Muscle of back (tissue), 13 donors: ENCODE measurements around the gene RNF212. TPM values are rescaled to one million over a fixed set of nuclear protein-coding genes. Genes with fewer than 3 reads are reported as not detected.
"Not testable (repeated sequence)": the region's sequence is repeated elsewhere in the genome, so short reads cannot be mapped to it uniquely, and the experiment has no call there.

ENCODE experiments used
- DNase-seq, 3 donors: peaks; one replicate each; pipeline versions ENCODE4 v3.0.0 to v3.0.0-alpha.2; 2013
- long read RNA-seq, 9 donors: transcript quantifications; one replicate each; lab custom pipeline, GENCODE V29; 2026
- polyA plus RNA-seq, 10 donors: library from polyadenylated mRNA; unstranded; fragments of 120-200 nt; gene quantifications; one replicate each; pipeline ENCODE4 v1.2.1, GENCODE V29; 2013; ENCODE audit not compliant: insufficient read length in 10 of 10

RNF212 gene, protein sequence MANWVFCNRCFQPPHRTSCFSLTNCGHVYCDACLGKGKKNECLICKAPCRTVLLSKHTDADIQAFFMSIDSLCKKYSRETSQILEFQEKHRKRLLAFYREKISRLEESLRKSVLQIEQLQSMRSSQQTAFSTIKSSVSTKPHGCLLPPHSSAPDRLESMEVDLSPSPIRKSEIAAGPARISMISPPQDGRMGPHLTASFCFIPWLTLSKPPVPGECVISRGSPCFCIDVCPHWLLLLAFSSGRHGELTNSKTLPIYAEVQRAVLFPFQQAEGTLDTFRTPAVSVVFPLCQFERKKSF
- polyA plus RNA-seq: 1 to 10 TPM; 2.9 to 6.2 (median 3.6) TPM
- long read RNA-seq, donor 1: 0 reads
- long read RNA-seq, donor 2: 0 reads
- long read RNA-seq, donor 3: 0 reads
- long read RNA-seq, donor 4: 0 reads
- long read RNA-seq, donor 5: 0 reads
- long read RNA-seq, donor 6, partial matches to known transcripts: 0 of 2 reads
- long read RNA-seq, donor 6, other reads (novel, unspliced or antisense): 0 of 2 reads
- long read RNA-seq, donor 7: 0 reads
- long read RNA-seq, donor 8: 0 reads
- long read RNA-seq, donor 9: 0 reads

DNA sequence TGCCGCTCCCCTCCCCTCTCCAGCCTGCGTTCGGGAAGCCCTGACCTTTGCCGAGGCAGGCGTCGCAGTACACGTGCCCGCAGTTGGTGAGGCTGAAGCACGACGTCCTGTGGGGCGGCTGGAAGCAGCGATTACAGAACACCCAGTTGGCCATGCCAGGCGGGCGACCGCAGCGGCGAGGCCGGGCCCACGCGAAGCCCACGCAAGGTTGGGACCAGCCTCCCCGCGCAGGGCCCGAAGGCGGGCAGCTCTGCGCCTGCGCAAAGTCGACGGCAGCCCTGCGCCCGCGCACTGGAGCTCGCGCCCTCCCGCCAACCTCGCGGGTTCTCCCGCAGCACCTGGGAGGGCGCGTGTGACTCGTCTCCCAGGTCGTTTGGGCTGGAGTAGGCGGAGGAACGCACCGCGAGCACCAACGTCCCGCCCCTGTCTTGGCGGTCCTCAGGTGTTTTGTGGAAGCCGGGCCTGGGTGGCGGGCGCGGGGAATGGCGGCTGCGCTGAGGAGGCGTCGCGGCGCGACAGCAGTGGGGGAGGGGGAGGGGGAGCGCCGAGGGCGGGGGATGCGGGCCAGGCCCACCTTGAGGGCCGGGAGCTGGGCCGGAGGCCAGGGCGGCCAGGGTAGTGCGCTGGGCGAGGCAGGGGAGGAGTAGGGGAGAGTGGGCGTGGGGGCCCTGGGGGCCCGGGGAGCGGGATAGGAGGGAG lies at the start of gene RNF212:
Gene RNF212 (minus strand): TSS at position 254 of the 699 bp plus-strand sequence. CDS start 100 bp downstream, at position 154.
- peak in 2 of 3 donors; percentile 41 to 79 for DNase-seq

DNA sequence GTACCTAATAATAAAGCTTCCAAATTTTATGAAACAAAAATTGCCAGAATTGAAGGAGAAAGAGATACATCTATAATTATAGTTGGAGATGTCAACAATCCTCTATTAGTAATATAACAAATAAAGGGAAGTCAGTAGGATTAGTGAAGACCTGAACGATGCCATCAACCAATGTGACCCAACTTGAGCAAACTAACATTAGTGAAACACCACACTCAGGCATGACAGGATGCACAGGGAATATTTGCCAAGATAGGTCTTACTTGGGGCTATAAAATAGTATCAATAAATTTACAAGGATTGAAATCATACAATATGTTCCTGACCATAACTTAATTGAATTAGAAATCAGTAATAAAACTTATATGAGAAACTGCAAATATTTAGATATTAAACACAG lies 47.0 kb upstream of the RNF212 start:
- no peak for DNase-seq

DNA sequence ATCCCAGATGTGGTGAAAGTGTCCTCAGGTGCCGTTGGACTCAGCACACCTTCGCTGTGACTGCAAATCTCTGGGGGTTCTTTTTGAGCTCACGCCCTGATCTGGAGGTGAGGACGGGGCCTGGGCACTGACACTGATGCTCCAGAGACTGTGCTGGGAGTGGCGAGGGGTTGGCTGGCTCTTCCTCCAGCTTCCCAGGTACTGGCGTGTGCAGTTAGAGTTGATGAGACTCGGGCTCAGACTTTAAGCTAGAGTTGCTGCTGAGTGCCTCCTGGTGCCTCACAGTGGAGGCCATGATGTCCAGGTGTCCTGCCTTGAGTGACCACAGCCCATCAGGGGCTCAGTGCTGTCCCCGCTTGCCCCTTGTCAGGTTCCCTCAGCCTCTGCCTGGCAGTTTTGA lies 42.7 kb upstream of the RNF212 start:
- DNase-seq: no peak

DNA sequence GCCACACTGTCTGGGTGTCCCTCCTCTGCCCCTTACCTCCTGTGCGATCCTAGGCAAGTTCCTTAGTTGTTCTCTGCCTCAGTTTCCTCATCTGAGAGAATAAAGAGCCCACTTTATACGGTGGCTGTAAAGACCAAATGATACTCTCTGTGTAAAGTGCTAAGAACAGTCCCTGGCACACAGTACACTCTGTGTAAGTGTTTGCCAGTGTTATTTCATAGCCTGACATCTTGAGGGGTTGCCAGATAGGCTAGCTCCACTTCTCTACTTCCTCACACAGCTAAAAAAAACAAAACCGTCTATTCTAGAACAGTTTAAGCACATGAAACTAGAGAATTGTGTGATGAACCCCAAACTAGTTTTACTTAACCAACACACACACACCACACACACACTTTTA lies 42.0 kb upstream of the RNF212 start:
- DNase-seq: no peak

DNA sequence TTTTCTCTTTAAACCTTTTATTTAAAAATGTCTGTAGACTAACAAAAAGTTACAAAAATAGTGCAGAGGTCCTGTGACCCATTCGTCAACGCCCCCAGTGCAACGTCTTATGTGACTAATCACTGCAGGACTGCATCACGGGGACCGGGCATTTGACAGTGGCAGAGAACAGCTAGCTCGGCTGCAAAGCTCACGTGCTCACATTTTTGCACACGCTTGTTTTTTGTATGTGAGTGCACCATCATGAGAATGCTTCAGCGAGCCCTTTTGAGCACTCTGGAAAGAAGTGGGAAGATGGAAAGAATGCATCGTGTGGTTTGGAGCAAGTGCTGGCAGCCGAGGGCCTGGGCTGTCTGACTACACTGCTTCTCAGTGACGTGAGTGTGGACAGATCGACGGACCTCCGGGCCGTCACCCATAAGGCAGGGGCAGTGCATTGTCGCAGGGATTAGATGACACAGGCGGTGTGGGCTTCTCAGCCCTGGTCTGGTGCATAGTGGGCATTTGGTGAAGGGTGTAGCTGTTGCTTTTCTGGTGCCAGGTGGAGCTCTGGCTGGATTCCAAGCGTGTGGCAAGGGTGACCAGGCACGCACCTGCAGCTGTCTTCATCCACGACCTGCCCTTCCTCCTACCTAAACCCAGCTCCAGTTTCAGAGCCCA lies 41.3 kb upstream of the RNF212 start:
- DNase-seq: peak in 1 of 3 donors; percentile 48

DNA sequence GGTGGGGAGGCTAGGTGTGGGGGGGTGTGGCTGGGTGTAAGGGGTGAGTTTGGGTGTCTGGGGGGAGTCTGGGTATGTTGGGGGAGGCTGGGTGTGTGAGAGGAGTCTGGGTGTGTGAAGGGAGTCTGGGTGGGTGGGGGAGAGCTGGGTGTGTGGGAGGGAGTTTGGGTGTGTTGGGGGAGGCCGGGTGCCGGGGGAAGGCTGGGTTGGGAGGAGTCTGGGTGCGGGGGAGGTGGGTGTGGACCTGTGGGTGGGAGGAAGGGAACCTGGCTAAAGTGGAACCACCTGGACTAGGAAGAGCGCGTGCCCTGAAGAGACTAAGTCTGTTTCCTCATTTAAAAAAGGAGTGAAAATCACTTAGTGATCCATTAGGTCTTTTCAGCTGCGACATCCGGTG lies 40.8 kb upstream of the RNF212 start:
- no peak for DNase-seq

DNA sequence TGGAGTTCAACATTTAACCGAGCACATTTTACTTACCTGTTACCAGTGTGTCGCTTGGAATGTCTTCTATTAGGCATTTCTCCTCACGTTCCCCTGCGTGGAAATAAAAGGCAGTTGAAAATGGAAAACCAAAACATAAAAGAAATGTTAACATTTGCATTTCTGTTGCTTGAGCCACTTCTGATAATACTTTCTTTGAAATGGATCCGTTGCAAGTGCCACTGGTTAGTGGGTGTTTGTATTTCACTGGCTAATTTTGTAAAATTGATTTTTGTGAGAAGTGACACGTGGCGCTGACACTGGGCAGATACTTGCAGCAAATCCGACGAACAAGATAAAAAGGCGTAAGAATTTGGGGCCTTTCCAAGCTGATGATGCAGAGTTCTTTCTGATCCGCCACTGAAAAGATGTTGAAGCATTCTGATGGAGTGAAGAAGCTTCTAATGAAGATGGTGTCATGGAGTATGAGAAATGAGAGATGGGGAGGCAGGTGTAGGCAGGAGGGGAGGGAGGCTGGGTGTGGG lies 40.3 kb upstream of the RNF212 start:
- DNase-seq: no peak

DNA sequence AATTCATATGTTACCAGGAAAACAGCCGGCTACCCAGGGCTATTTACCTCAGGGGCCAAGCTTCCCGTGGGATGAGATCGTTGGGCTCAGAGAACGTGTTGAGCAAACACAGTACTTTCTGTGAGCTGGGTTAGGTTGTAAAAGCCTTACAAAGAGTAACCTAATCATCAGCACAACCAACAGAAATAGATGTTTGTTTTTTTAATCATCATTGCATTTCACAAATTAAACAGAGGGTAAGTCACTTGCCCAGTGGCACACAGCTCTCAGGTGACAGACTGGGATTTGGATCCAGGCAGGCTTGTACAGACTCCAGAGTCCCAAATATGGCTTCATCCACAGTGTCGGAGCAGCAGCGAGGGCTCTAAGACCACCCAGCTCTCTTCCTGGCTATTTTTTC lies 38.9 kb upstream of the RNF212 start:
- DNase-seq: no peak

DNA sequence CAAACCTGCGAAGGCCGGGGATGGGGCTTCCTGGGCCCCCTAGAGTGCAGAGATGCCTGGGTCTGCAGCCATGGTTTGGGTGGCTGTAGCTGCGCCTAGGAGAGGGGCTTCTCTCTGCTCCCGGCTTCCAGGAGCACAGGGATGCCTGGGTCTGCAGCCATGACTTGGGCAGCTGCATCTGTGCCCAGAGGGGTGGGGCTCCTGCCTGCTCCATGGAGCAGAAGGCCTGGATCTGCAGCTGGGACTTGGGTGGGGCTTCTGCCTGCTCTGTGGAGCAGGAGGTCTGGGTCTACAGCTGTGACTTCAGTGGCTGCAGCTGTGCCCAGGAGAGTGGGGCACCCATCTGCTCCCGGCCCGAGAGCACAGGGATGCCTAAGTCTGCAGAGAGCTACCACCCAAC lies 38.2 kb upstream of the RNF212 start:
- no peak for DNase-seq

DNA sequence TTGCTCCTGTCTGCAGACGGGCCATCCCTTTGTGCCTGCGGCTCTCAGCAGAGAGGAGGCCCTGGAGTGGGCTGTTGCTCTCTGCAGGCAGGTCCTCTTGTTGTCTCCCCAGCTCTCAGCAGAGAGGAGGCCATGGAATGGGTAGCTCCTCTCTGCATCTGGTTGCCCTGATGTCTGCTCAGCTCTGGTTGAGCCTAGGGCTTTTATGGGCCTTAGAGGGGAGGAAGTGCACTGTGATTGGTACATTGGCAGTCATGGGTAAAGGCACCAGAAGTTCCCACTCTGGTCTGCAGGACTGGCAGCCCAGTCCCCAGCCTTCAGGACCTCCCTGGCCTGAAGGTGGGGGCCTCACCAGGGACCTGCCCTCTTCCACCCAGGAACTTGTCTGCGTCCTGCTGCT lies 37.5 kb upstream of the RNF212 start:
- no peak for DNase-seq

DNA sequence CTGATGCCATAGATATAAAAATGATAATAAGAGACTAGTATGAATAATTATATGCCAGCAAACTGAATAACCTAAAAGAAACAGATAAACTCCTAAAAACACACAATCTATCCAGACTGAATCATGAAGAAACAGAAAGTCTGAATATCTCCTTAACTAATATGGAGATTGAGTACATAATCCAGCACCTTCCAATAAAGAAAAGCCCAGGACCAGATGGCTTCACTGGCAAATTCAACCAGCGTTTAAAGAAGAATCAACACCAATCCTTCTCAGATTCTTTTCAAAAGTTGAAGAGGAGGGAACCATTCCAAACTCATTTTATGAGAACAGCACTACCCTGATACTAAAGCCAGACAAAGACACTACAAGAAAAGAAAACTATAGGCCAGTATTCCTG lies 26.5 kb upstream of the RNF212 start:
- DNase-seq: no peak

DNA sequence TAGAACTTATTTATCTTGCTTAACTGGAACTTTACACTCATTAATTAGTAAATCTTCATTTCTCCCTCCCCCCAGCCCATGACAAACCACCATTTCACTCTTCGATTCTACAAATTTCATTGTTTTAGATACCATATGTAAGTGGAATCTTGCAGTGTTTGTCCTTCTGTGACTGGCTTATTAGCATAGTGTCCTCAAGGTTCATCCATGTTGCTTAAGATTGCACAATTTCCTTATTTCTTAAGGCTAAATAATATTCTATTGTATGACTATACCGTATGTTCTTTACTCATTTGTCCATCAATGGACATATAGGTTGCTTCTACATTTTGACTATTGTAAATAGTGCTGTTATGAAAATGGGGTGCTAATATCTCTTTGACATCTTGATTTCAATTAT lies 24.5 kb upstream of the RNF212 start:
- DNase-seq: no peak

DNA sequence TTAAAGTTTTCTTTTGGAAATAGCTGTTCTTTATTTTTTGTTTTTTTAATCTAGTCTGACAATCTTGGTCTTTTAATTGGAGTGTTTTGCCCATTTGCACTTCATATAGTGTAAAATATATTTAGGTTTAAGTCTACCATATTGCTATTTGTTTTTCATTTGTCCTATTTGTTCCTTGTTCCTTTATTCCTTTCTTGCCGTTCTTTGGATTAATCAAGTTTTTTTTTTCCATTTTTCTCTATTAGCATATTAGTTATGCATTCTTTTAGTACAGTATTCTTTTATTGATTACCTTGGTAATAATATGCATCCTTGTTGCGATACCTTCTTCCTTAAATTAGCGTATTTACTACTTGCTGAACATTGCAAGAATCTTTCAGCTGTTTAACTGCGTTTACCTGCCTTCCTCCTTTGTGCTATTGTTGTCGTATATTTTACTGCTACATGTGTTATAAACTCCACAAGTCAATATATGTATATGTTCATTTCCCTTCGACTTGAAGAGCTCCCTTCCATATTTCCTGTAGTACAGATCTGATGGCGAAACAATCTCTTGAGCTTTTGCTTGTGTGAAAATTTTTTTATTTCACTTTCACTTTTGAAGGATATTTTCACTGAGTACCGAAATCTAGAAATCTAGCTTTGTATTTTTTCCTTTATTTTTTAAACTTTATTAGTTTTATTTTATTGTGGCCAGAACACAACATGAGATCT lies 23.9 kb upstream of the RNF212 start:
- DNase-seq: no peak

DNA sequence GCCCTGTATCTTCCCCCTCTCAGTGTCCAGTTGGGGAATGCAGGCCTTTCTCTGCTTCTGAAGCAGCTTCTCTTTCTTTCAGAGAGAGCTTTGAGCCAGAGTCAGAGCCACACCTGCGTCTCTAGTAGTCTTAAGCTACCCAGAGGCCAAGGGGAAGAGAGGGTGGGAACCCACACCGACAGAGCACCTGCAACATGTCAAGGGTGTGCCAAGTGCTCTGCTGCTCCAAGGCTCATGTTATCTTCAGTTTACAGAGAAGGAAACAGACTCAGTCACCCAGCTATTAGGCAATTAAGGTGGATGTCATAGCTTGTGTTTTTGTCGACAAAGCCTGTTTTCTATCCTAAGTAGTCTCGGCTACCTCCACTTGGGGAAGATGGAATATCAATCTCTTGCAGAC lies 22.7 kb upstream of the RNF212 start:
- DNase-seq: no peak

DNA sequence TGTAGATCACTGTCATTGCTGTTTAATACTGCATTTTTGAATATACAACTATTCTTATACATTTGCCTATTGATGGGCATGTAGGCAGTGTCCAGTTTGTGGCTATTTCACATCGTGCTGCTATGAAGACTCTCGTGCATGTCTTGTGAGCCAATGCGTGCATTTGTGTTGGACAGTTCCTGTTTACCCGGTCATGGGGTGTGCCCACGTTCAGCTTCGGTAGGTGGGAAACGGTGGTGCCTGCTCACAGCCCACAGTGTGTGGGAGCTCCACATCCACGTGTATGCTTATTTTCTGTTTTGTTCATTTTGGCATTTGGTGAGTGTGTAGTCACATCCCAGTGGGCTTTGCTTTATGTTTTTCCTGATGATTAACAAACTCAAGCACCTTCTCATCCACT lies 19.7 kb upstream of the RNF212 start:
- no peak for DNase-seq

DNA sequence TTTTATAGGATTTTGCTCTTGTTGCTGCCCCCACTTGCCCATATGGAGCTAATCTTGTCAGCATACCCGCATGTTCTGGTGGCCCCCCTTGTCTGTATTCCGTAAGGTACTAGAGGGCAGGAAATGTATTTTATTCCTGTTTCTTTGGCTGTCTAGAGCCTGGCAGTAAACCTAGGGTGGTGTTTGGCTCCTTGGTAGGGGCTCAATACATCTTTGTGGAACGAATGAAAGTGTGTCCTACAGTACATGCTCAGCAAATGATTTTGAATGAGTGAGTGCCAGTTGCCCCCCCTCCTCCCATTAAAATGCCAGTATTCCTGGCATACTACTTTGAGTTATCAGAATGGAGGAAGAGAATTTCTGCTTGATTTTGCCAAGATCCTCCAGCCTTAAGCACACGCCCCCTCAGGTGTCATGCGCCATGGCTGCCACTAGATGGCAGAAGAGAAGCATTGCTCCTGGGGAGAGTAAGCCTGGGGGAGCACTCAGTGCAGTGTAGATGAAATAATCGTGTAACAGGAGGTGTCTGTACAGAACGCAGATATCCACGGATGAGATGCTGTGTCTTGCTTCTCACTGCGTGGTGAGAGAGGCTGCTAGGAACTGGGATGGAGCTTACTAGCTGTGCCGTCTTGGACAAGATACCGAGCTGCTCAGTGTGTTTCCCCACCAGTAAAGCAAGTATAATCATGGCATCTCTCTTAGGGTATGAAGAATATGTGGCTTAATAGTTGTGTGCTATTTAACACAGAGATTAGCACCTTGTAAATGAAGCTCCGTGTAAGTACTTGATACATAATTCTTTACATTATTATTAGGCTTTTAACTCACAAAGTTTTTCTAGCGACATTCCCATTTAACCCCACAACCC lies 17.2 kb upstream of the RNF212 start:
- peak; percentile 77 to 92 (median 87) for DNase-seq

DNA sequence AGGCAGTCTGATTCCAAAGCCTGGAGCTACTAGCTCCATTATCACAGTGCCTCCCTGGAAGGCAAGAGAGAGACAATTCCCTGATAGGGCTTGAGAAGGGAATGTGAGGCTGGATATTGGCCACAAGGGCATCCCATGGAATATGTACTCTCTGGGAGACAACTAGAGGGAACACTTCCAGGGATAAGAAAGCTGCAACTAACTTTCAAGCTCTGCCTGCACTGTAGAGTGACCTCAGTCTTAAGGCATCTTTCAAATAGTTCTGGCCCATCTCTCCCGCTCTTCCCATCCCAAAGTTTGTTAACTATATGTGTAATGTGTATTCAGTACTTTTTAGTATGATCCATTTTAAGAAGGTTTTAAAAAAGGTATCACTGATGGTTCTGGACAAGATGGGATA lies 13.1 kb upstream of the RNF212 start:
- peak in 1 of 3 donors; percentile 21 for DNase-seq

DNA sequence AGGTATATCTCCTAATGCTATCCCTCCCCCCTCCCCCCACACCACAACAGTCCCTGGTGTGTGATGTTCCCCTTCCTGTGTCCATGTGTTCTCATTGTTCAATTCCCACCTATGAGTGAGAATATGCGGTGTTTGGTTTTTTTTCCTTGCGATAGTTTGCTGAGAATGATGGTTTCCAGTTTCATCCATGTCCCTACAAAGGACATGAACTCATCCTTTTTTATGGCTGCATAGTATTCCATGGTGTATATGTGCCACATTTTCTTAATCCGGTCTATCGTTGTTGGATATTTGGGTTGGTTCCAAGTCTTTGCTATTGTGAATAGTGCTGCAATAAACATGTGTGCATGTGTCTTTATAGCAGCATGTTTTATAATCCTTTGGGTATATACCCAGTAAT lies 12.1 kb upstream of the RNF212 start:
- not testable (repeated sequence) for DNase-seq

DNA sequence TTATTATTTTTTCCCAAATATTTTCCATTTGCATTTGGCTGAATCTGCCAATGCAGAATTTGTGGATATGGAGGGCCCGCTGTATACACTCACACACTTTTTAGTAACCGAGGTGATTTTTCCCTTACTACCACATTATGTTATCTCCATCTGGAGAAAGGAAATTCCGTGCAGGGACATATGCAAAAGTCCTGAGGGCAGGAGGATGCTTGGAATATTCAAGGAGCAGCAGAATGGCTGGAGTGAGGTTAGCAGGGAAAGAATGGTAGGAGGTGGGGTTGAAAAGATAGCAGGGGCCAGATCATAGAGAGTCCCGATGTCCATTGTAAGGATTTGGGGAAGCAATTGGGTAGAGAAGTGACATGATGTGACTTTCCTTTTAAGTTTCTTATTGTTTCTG lies 11.5 kb upstream of the RNF212 start:
- DNase-seq: no peak

DNA sequence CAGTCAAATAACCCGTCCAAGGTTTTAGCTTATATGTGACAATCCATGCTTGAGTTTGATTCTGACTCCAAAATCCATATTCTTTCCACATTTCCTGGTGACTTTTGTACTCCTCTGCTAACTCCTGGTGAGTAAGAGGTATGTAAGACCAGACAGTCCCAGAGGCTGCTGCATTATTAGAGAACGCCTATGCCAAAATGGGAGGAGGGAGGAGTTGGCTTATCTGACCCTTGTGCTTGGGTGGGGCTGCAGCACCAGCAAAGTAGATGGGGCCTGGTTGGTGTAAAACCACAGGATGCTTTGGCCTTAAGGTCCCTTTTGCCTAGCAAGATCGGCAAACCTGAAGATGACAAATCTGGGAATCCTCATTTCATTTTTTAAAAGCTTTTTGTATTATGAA lies 9.1 kb upstream of the RNF212 start:
- no peak for DNase-seq

DNA sequence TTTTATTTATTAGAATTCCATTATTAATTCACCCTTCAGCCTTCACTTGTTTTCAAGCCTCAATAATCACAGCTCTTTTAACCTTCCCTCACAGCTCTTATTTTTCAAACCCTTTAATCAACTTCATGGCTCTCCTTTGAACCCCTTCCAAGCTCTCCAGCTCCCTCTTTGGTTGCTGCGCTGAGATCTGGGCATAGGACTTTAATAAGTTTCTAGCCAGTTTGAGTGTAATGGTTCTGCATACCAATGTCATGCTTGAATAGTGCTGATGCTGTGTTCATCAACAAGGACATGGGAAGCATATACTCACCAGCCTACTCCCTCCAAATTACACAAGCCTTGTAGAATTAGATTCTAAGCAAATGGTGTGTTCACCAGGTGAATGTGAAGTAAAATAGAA lies 3.5 kb upstream of the RNF212 start:
- no peak for DNase-seq
